Liver (tissue), 3 donors: ENCODE data around the gene STKLD1.

Experiments used
- CTCF ChIP-seq: fragments of 150-350 bp; IDR thresholded peaks from 2 replicates; pipeline ENCODE4 v1.5.1; 2017; ENCODE audit warnings: improper control_type of control experiment, low read depth, low read length; ENCODE audit not compliant: missing input control
- FOXA1 ChIP-seq: IDR thresholded peaks from 2 replicates; pipeline ENCODE4 v1.6.1; 2016; ENCODE audit warnings: antibody characterized with exemption
- GABPA ChIP-seq, 2 donors: IDR thresholded peaks in 1 of 2; conservative IDR thresholded peaks in 1 of 2; 2 replicates each; pipeline ENCODE4 v1.6.1; 2016; ENCODE audit warnings: antibody characterized with exemption in 2 of 2, mild to moderate bottlenecking in 1 of 2, moderate library complexity in 1 of 2
- HNF4G ChIP-seq: IDR thresholded peaks from 2 replicates; pipeline ENCODE4 v1.6.1; 2016; ENCODE audit warnings: antibody characterized with exemption
- JUND ChIP-seq, 2 donors: IDR thresholded peaks; 2 replicates each; pipeline ENCODE4 v1.6.1; 2016; ENCODE audit warnings: antibody characterized with exemption in 2 of 2
- MAX ChIP-seq: IDR thresholded peaks from 2 replicates; pipeline ENCODE4 v1.6.1; 2016; ENCODE audit warnings: antibody characterized with exemption
- RAD21 ChIP-seq, 2 donors: IDR thresholded peaks; 2 replicates each; pipeline ENCODE4 v1.6.1; 2016; ENCODE audit warnings: antibody characterized with exemption in 2 of 2, mild to moderate bottlenecking in 2 of 2
- REST ChIP-seq: IDR thresholded peaks from 2 replicates; pipeline ENCODE4 v1.6.1; 2016; ENCODE audit warnings: antibody characterized with exemption, mild to moderate bottlenecking
- SP1 ChIP-seq: IDR thresholded peaks from 2 replicates; pipeline ENCODE4 v1.6.1; 2018; ENCODE audit warnings: antibody characterized with exemption, mild to moderate bottlenecking
- YY1 ChIP-seq: IDR thresholded peaks from 2 replicates; pipeline ENCODE4 v1.6.1; 2016; ENCODE audit warnings: antibody characterized with exemption, mild to moderate bottlenecking
- donor health status: healthy.
- donor health status: healthy.

DNA sequence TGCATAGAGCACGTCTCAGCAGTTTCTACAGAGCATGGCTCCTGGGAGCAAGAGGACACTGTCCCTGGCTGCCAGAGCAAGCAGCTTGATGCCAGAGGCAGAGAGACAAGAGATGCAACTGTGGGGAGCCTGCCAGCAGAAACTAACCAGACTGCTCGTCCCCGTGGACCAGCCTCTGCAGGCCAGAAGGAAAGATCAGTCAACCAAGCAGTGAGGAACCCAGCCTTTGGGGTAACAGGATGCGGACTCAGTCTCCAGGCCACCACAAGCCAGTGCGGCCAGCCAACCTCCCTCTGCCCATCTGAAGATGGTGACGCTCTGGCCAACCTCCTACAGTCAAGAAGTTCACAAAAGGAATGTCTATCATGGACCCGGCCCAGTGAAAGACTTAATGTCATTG, 4.0 kb upstream of the STKLD1 start:
- TF ChIP-seq SP1: no peak
- no peak for TF ChIP-seq CTCF
- no peak for TF ChIP-seq YY1
- TF ChIP-seq RAD21 (IDR thresholded peaks at IDR 0.05): no peak
- TF ChIP-seq REST: no peak
- no peak for TF ChIP-seq GABPA (IDR thresholded peaks at IDR 0.05 in 1 of 2, conservative IDR thresholded peaks at IDR 0.05 in 1 of 2)
- no peak for TF ChIP-seq MAX
- no peak for TF ChIP-seq HNF4G
- no peak for TF ChIP-seq JUND (IDR thresholded peaks at IDR 0.05)
- TF ChIP-seq FOXA1: no peak
